ELF-1 (cell line): ENCODE measurements around the gene DPEP2NB.
"Not testable (repeated sequence)": the region's sequence is repeated elsewhere in the genome, so short reads cannot be mapped to it uniquely, and the experiment has no call there.

Experiments used
- DNase-seq: peaks from one replicate; pipeline ENCODE4 v3.0.0-alpha.2; 2016; ENCODE audit warnings: low read depth, low spot score

Gene DPEP2NB

GRCh38 chr16:68015681-68016080 is at the start of gene DPEP2NB:
TSS of gene DPEP2NB (minus strand) at chr16:68015911. CDS start at chr16:68015770, 141 bp downstream.
- DNase-seq = no peak

GRCh38 chr16:68064791-68065365 is 49.2 kb upstream of the DPEP2NB start:
- peak; percentile 77 for DNase-seq

- no peak for DNase-seq
These were observed 47.2 kb upstream of the DPEP2NB start for GRCh38 chr16:68062910-68063393.

GRCh38 chr16:68061396-68061795 is 45.7 kb upstream of the DPEP2NB start:
- no peak for DNase-seq

- no peak for DNase-seq
These were observed 44.1 kb upstream of the DPEP2NB start for GRCh38 chr16:68059804-68060203.

GRCh38 chr16:68055395-68055794 is 39.7 kb upstream of the DPEP2NB start:
- DNase-seq = no peak

- no peak for DNase-seq
These were observed 33.7 kb upstream of the DPEP2NB start for GRCh38 chr16:68049449-68049848.

- no peak for DNase-seq
These were observed 32.3 kb upstream of the DPEP2NB start for GRCh38 chr16:68047987-68048386.

- DNase-seq = no peak
These were observed 30.4 kb upstream of the DPEP2NB start for GRCh38 chr16:68046106-68046505.

- DNase-seq = no peak
These were observed 26.1 kb upstream of the DPEP2NB start for GRCh38 chr16:68041783-68042182.

GRCh38 chr16:68040506-68041288 is 25.0 kb upstream of the DPEP2NB start:
- peak; percentile 92 for DNase-seq

- DNase-seq = no peak
These were observed 22.3 kb upstream of the DPEP2NB start for GRCh38 chr16:68037841-68038597.

GRCh38 chr16:68035227-68035626 is 19.5 kb upstream of the DPEP2NB start:
- no peak for DNase-seq

GRCh38 chr16:68033101-68033500 is 17.4 kb upstream of the DPEP2NB start:
- no peak for DNase-seq

GRCh38 chr16:68031951-68032350 is 16.2 kb upstream of the DPEP2NB start:
- no peak for DNase-seq

- not testable (repeated sequence) for DNase-seq
These were observed 14.4 kb upstream of the DPEP2NB start for GRCh38 chr16:68030108-68030507.

- no peak for DNase-seq
These were observed 13.3 kb upstream of the DPEP2NB start for GRCh38 chr16:68028996-68029395.

GRCh38 chr16:68022728-68023537 is 7.2 kb upstream of the DPEP2NB start, which contains the start of the genes DDX28 and DUS2:
TSS of gene DDX28 (minus strand) at chr16:68023232. CDS start at chr16:68023202, 30 bp downstream.
TSS of gene DUS2 (plus strand) at chr16:68023284. CDS start at chr16:68038024, 14,740 bp downstream.
- DNase-seq = peak; percentile 96

GRCh38 chr16:68022278-68022727 is 6.6 kb upstream of the DPEP2NB start:
- no peak for DNase-seq

GRCh38 chr16:68021490-68021889 is 5.8 kb upstream of the DPEP2NB start:
- no peak for DNase-seq

GRCh38 chr16:68019167-68019680 is 3.5 kb upstream of the DPEP2NB start:
- no peak for DNase-seq
